Measurements from ENCODE around the gene BOD1L1.

Gene BOD1L1

DNA sequence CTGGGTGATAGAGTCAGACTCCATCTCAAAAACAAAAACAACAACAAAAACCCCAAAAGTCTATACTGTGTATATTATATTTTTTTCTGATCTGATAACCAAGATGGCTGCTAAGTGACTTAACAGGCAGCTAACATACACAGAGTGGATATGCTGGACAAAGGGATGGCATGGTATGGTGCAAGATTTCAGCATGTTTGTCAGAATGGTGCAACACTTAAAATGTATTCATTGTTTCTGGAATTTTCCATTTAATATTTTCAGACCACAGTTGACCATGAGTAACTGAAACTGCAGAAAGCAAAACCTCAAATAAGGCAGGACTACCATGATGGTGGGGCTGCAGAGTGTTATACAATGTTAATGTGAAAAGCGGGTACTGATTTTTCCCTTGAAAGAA lies 6.1 kb upstream of the BOD1L1 start:
- Histone ChIP-seq H3K18ac (ENCODE audit: low read length) (no peak overlapping the region), H3K9ac (ENCODE audit: low read depth, low read length, poor library complexity) (no peak overlapping the region), H3K14ac (ENCODE audit: low read length) (no peak overlapping the region), H3K9me3 (replicated peaks in 1 of 2; ENCODE audit: control insufficient read depth in 2 of 2, insufficient read depth in 1 of 2, low read depth in 1 of 2, low read length in 2 of 2) (no peaks in the 10 kb centered on the region), H3K4me2 (ENCODE audit: insufficient read depth, low read length, poor library complexity, severe bottlenecking) (no peak overlapping the region), H2BK5ac (ENCODE audit: low read length) (no peak overlapping the region), H3K79me1 (ENCODE audit: low read depth, low read length) (no peaks in the 10 kb centered on the region), H3K4ac (ENCODE audit: low read length) (no peak overlapping the region), H4K8ac (ENCODE audit: low read depth, low read length) (no peak overlapping the region), H2BK15ac (ENCODE audit: low read length) (no peak overlapping the region), H3K23ac (ENCODE audit: low read depth, low read length, poor library complexity) (no peak overlapping the region), H4K91ac (ENCODE audit: low read depth, low read length, poor library complexity) (no peak overlapping the region), H3K4me3 (ENCODE audit: low read length in 2 of 2) (no peak overlapping the region), H3K27ac (replicated peaks; ENCODE audit: low read length) (no peak overlapping the region), H2AFZ (ENCODE audit: low read length) (no peak overlapping the region), H3K27me3 (ENCODE audit: control insufficient read depth in 3 of 3, insufficient read depth in 3 of 3, low read depth in 1 of 3, low read length in 3 of 3) (no peaks in the 10 kb centered on the region), H2BK12ac (ENCODE audit: low read length) (no peak overlapping the region), H3K36me3 (replicated peaks in 1 of 2; ENCODE audit: control insufficient read depth in 2 of 2, insufficient read depth in 2 of 2, low read length in 2 of 2) (no peaks in the 10 kb centered on the region), H2AK5ac (ENCODE audit: low read depth, low read length) (no peak overlapping the region), H2BK120ac (ENCODE audit: low read depth, low read length) (no peak overlapping the region), H3K4me1 (ENCODE audit: control insufficient read depth in 2 of 2, insufficient read depth in 1 of 2, low read depth in 1 of 2, low read length in 2 of 2) (no peaks in the 10 kb centered on the region)
- WGBS, 2 donors (ENCODE audit: extremely low coverage in 2 of 2, insufficient read length in 2 of 2, insufficient replicate concordance in 1 of 2): no CpG with 5 or more reads among the region's 1 CpG
- DNase-seq (ENCODE audit: low spot score): no peak

DNA sequence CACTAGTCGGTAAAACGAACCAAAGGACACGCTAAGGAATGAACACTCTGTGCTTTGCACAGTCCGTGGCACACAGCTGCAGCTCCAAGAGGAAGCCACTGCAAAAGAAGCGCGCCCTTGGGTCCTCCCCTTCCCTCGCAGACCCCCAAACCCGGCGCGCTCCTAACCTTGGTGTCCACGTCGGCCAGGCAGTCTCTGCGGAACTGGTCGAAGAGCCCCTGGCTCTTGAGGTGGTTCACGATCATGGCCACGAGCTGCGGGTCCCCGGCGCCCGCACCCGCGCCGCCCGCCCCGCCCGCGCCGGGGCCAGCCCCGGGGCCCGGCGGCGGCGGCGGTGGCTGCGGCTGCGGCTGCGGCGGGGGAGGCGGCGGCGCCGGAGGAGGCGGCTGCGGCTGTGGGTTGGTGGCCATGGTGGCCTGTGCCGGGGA lies 333 bp downstream of the BOD1L1 start:
- Histone ChIP-seq H2BK120ac (ENCODE audit: low read depth, low read length) (no peak overlapping the region), H4K91ac (ENCODE audit: low read depth, low read length, poor library complexity) (no peak overlapping the region), H3K9me3 (replicated peaks in 1 of 2; ENCODE audit: control insufficient read depth in 2 of 2, insufficient read depth in 1 of 2, low read depth in 1 of 2, low read length in 2 of 2) (no peaks in the 10 kb centered on the region), H2BK5ac (ENCODE audit: low read length) (no peak overlapping the region), H3K9ac (ENCODE audit: low read depth, low read length, poor library complexity) (peak overlapping the region; percentile 87), H3K14ac (ENCODE audit: low read length) (no peak overlapping the region), H3K23ac (ENCODE audit: low read depth, low read length, poor library complexity) (peak overlapping the region; percentile 92), H3K27ac (replicated peaks; ENCODE audit: low read length) (no peak overlapping the region), H3K18ac (ENCODE audit: low read length) (peak overlapping the region; percentile 85), H3K36me3 (replicated peaks in 1 of 2; ENCODE audit: control insufficient read depth in 2 of 2, insufficient read depth in 2 of 2, low read length in 2 of 2) (peaks cover 0 to 11% of the 10 kb centered on the region in 2 donors), H3K4me2 (ENCODE audit: insufficient read depth, low read length, poor library complexity, severe bottlenecking) (peak overlapping the region; percentile 51), H2BK15ac (ENCODE audit: low read length) (no peak overlapping the region), H2AK5ac (ENCODE audit: low read depth, low read length) (no peak overlapping the region), H3K4me3 (ENCODE audit: low read length in 2 of 2) (peak overlapping the region; percentile 79 to 87), H3K4ac (ENCODE audit: low read length) (no peak overlapping the region), H4K8ac (ENCODE audit: low read depth, low read length) (no peak overlapping the region), H2AFZ (ENCODE audit: low read length) (peak overlapping the region; percentile 79), H2BK12ac (ENCODE audit: low read length) (no peak overlapping the region), H3K27me3 (ENCODE audit: control insufficient read depth in 3 of 3, insufficient read depth in 3 of 3, low read depth in 1 of 3, low read length in 3 of 3) (no peaks in the 10 kb centered on the region), H3K4me1 (ENCODE audit: control insufficient read depth in 2 of 2, insufficient read depth in 1 of 2, low read depth in 1 of 2, low read length in 2 of 2) (peaks cover 0 to 4% of the 10 kb centered on the region in 2 donors), H3K79me1 (ENCODE audit: low read depth, low read length) (peaks cover 2% of the 10 kb centered on the region)
- WGBS, 2 donors (ENCODE audit: extremely low coverage in 2 of 2, insufficient read length in 2 of 2, insufficient replicate concordance in 1 of 2): no CpG with 5 or more reads among the region's 45 CpGs
- peak; percentile 6 for DNase-seq (ENCODE audit: low spot score)

DNA sequence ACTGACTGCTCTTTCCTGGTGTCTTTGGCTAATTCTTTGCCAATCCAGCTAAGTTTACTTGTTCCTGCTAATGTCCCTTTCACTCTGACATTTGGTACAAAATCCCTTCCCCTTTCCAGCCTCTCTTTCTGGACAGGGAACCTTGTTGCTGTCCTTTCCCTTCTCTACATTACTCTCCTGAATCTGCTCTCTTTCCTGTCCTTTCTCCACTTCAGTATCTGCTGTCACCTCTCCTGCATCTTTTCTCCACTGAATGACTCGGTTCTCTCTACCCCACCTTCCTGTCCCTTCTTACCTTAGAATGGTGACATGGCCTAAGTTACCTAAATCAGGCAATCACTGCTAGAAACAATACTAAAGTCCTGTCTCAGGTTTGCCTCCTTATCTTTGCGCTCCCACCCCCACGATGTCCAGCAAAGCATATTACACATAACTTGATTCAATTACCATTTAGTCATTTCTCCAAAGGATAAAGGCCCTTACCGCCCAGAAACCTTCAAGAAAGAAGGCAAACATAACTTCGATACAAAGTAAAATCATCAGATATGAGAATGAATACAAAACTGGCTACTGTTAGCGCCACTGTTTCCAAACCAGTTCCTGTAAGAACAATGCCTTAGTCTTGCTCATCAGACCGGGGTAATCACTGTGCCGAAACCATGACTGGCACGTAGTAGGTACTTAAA lies 890 bp downstream of the BOD1L1 start:
- Histone ChIP-seq H3K4me3 (ENCODE audit: low read length in 2 of 2) (peak overlapping the region; percentile 79 to 87), H4K91ac (ENCODE audit: low read depth, low read length, poor library complexity) (no peak overlapping the region), H3K14ac (ENCODE audit: low read length) (no peak overlapping the region), H3K27ac (replicated peaks; ENCODE audit: low read length) (no peak overlapping the region), H2BK120ac (ENCODE audit: low read depth, low read length) (no peak overlapping the region), H3K9ac (ENCODE audit: low read depth, low read length, poor library complexity) (peak overlapping the region; percentile 82), H2AK5ac (ENCODE audit: low read depth, low read length) (no peak overlapping the region), H3K23ac (ENCODE audit: low read depth, low read length, poor library complexity) (no peak overlapping the region), H2BK12ac (ENCODE audit: low read length) (no peak overlapping the region), H3K36me3 (replicated peaks in 1 of 2; ENCODE audit: control insufficient read depth in 2 of 2, insufficient read depth in 2 of 2, low read length in 2 of 2) (peaks cover 0 to 11% of the 10 kb centered on the region in 2 donors), H2BK5ac (ENCODE audit: low read length) (no peak overlapping the region), H3K4me2 (ENCODE audit: insufficient read depth, low read length, poor library complexity, severe bottlenecking) (peak overlapping the region; percentile 51), H3K18ac (ENCODE audit: low read length) (no peak overlapping the region), H2BK15ac (ENCODE audit: low read length) (no peak overlapping the region), H4K8ac (ENCODE audit: low read depth, low read length) (no peak overlapping the region), H3K9me3 (replicated peaks in 1 of 2; ENCODE audit: control insufficient read depth in 2 of 2, insufficient read depth in 1 of 2, low read depth in 1 of 2, low read length in 2 of 2) (no peaks in the 10 kb centered on the region), H3K79me1 (ENCODE audit: low read depth, low read length) (peaks cover 2% of the 10 kb centered on the region), H2AFZ (ENCODE audit: low read length) (peak overlapping the region; percentile 79), H3K4me1 (ENCODE audit: control insufficient read depth in 2 of 2, insufficient read depth in 1 of 2, low read depth in 1 of 2, low read length in 2 of 2) (peaks cover 0 to 4% of the 10 kb centered on the region in 2 donors), H3K4ac (ENCODE audit: low read length) (no peak overlapping the region), H3K27me3 (ENCODE audit: control insufficient read depth in 3 of 3, insufficient read depth in 3 of 3, low read depth in 1 of 3, low read length in 3 of 3) (no peaks in the 10 kb centered on the region)
- no peak for DNase-seq (ENCODE audit: low spot score)
- WGBS, 2 donors (ENCODE audit: extremely low coverage in 2 of 2, insufficient read length in 2 of 2, insufficient replicate concordance in 1 of 2): no CpG with 5 or more reads among the region's 9 CpGs

DNA sequence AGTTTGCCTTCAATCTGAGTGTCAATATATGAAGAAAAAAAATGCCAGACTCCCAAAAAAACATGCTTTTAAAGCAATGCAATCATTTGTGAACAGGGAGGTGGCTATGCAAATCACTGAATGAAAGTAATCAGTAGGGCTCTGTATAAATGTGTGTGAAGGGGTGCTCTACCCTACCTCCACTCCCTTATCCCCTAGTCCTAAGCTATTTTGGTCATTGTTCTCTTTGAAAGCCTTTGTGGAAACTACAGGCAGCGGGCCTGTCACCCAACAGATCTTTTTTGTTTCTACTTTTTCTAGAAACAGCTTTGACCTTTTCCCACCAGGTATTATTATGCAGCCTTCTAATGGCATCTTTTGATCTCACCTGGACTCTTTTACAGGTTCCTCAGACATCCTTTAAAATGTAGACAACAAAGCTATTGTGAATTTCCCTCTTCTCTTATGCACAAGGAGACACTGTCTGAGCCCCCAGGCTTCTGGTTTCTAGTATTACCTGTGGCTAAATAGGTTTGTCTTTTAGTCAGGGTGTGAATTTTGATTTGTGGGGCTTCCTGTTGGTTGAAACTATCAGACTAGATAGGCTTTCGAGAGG lies 9.2 kb downstream of the BOD1L1 start:
- no peak overlapping the region for H3K23ac ChIP-seq (ENCODE audit: low read depth, low read length, poor library complexity)

More for the DNA sequence above, 9.2 kb downstream of the BOD1L1 start:
- no peak for DNase-seq (ENCODE audit: low spot score)
- no peak overlapping the region for H2AFZ ChIP-seq (ENCODE audit: low read length)
- H4K8ac ChIP-seq (ENCODE audit: low read depth, low read length): no peak overlapping the region
- H2BK15ac ChIP-seq (ENCODE audit: low read length): no peak overlapping the region
- no peaks in the 10 kb centered on the region for H3K9me3 ChIP-seq (replicated peaks in 1 of 2; ENCODE audit: control insufficient read depth in 2 of 2, insufficient read depth in 1 of 2, low read depth in 1 of 2, low read length in 2 of 2)
- H2AK5ac ChIP-seq (ENCODE audit: low read depth, low read length): no peak overlapping the region
- H3K27ac ChIP-seq (replicated peaks; ENCODE audit: low read length): no peak overlapping the region
- H2BK5ac ChIP-seq (ENCODE audit: low read length): no peak overlapping the region
- H3K4ac ChIP-seq (ENCODE audit: low read length): no peak overlapping the region
- no peak overlapping the region for H2BK120ac ChIP-seq (ENCODE audit: low read depth, low read length)
- H3K36me3 ChIP-seq (replicated peaks in 1 of 2; ENCODE audit: control insufficient read depth in 2 of 2, insufficient read depth in 2 of 2, low read length in 2 of 2): peaks cover 11 to 70% of the 10 kb centered on the region in 2 donors
- H3K4me1 ChIP-seq (ENCODE audit: control insufficient read depth in 2 of 2, insufficient read depth in 1 of 2, low read depth in 1 of 2, low read length in 2 of 2): no peaks in the 10 kb centered on the region
- no peak overlapping the region for H4K91ac ChIP-seq (ENCODE audit: low read depth, low read length, poor library complexity)
- no peaks in the 10 kb centered on the region for H3K27me3 ChIP-seq (ENCODE audit: control insufficient read depth in 3 of 3, insufficient read depth in 3 of 3, low read depth in 1 of 3, low read length in 3 of 3)
- no peak overlapping the region for H3K14ac ChIP-seq (ENCODE audit: low read length)
- H3K4me2 ChIP-seq (ENCODE audit: insufficient read depth, low read length, poor library complexity, severe bottlenecking): no peak overlapping the region
- H3K79me1 ChIP-seq (ENCODE audit: low read depth, low read length): no peaks in the 10 kb centered on the region
- no peak overlapping the region for H3K18ac ChIP-seq (ENCODE audit: low read length)
- no CpG with 5 or more reads among the region's 2 CpGs for WGBS, 2 donors (ENCODE audit: extremely low coverage in 2 of 2, insufficient read length in 2 of 2, insufficient replicate concordance in 1 of 2)
- H3K9ac ChIP-seq (ENCODE audit: low read depth, low read length, poor library complexity): no peak overlapping the region
- no peak overlapping the region for H2BK12ac ChIP-seq (ENCODE audit: low read length)
- H3K4me3 ChIP-seq (ENCODE audit: low read length in 2 of 2): no peak overlapping the region

Data from neuronal stem cell (in vitro differentiated cells).